Brain microvascular endothelial cell (primary cell): Measurements from ENCODE around the gene SMCR8.

ENCODE experiments used
- DNase-seq: peaks from one replicate; pipeline ENCODE4 v3.0.0-alpha.2; 2020
- H3K27ac ChIP-seq: fragments of 250-450 bp; sonication (Bioruptor Pico); 2 replicates; pipeline ENCODE4 v1.5.1; 2020; ENCODE audit warnings: mild to moderate bottlenecking, moderate library complexity
- H3K27me3 ChIP-seq: fragments of 250-450 bp; sonication (Bioruptor Pico); replicated peaks from 2 replicates; pipeline ENCODE4 v1.5.1; 2020; ENCODE audit warnings: mild to moderate bottlenecking
- H3K36me3 ChIP-seq: fragments of 250-450 bp; sonication (Bioruptor Pico); replicated peaks from 2 replicates; pipeline ENCODE4 v1.5.1; 2020; ENCODE audit warnings: mild to moderate bottlenecking
- H3K4me3 ChIP-seq: 2 replicates; pipeline ENCODE4 v1.5.1; 2011; ENCODE audit warnings: low read depth, mild to moderate bottlenecking, control low read depth, low read length, moderate library complexity
- in situ Hi-C: cut with HindIII; loops from 2 replicates; pipeline ENCODE4 v1.10.0; 2017; ENCODE audit warnings: low sequenced_read_pairs, low pct_ligation_motif_present
- TF ChIP-seq, protein P1 (sequence below): IDR thresholded peaks from 2 replicates; pipeline ENCODE4 v1.5.1; 2011; ENCODE audit warnings: low read depth, mild to moderate bottlenecking, moderate library complexity, low read length, control low read depth, inconsistent platforms; ENCODE audit errors: missing control alignments

Gene SMCR8, protein sequence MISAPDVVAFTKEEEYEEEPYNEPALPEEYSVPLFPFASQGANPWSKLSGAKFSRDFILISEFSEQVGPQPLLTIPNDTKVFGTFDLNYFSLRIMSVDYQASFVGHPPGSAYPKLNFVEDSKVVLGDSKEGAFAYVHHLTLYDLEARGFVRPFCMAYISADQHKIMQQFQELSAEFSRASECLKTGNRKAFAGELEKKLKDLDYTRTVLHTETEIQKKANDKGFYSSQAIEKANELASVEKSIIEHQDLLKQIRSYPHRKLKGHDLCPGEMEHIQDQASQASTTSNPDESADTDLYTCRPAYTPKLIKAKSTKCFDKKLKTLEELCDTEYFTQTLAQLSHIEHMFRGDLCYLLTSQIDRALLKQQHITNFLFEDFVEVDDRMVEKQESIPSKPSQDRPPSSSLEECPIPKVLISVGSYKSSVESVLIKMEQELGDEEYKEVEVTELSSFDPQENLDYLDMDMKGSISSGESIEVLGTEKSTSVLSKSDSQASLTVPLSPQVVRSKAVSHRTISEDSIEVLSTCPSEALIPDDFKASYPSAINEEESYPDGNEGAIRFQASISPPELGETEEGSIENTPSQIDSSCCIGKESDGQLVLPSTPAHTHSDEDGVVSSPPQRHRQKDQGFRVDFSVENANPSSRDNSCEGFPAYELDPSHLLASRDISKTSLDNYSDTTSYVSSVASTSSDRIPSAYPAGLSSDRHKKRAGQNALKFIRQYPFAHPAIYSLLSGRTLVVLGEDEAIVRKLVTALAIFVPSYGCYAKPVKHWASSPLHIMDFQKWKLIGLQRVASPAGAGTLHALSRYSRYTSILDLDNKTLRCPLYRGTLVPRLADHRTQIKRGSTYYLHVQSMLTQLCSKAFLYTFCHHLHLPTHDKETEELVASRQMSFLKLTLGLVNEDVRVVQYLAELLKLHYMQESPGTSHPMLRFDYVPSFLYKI

DNA sequence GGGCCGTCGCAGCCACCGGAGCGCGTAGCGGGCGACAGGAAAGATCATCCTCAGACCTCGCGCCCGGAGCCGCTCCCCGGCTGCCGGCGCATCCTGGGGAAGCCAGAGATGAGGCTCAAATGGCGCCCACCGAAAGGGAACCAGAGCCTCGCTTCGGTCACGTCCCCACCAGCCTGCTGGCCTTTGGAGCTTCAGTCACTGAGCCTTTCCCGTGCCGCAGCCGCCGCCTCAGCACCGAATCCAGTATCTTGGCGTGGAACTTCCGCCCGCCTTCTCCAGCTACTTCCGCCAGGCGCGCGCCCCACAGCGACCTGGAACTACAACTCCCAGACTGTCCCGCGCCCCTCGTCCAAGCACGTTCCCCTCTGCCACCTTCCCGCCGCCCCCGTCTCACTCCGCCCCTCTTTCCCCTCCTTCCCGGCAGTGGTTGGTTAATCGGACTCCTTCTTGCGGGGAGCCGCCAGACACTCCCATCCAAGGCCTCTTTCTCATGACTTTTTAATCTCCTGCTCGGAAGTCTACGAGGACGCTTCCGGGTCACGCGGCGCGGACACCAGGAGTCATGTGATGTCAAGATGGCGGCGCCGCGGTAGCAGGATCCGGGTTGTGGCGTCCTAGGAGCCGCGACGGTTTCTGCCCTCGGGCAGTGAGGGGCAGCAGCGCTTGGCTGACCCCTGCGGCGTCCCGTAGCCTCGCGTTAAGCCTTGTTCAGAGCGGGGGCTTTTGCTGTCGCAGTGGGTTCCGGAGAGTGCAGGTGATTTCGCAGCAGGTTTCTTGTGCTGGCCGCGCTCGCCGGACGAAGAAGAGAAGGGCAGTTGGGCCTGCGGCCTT, at the start of gene SMCR8, which contains the start of gene TOP3A:
SMCR8 (plus strand) TSS at position 563 of the 831 bp plus-strand sequence. CDS start 497 bp downstream, outside the sequence.
TOP3A (minus strand) TSS at position 264 of the 831 bp plus-strand sequence; CDS start at position 48, 216 bp downstream.
- Histone ChIP-seq H3K27ac (peak within 1 kb of the TSS; percentile 92), H3K4me3 (peak within 1 kb of the TSS; percentile 95), H3K36me3 (peaks cover 6% of the 10 kb centered on the region), H3K27me3 (no peaks in the 10 kb centered on the region)
- in situ Hi-C loops: no loop called here
- peak; percentile 99 for DNase-seq
- TF ChIP-seq, protein P1, sequence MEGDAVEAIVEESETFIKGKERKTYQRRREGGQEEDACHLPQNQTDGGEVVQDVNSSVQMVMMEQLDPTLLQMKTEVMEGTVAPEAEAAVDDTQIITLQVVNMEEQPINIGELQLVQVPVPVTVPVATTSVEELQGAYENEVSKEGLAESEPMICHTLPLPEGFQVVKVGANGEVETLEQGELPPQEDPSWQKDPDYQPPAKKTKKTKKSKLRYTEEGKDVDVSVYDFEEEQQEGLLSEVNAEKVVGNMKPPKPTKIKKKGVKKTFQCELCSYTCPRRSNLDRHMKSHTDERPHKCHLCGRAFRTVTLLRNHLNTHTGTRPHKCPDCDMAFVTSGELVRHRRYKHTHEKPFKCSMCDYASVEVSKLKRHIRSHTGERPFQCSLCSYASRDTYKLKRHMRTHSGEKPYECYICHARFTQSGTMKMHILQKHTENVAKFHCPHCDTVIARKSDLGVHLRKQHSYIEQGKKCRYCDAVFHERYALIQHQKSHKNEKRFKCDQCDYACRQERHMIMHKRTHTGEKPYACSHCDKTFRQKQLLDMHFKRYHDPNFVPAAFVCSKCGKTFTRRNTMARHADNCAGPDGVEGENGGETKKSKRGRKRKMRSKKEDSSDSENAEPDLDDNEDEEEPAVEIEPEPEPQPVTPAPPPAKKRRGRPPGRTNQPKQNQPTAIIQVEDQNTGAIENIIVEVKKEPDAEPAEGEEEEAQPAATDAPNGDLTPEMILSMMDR: no peak

DNA sequence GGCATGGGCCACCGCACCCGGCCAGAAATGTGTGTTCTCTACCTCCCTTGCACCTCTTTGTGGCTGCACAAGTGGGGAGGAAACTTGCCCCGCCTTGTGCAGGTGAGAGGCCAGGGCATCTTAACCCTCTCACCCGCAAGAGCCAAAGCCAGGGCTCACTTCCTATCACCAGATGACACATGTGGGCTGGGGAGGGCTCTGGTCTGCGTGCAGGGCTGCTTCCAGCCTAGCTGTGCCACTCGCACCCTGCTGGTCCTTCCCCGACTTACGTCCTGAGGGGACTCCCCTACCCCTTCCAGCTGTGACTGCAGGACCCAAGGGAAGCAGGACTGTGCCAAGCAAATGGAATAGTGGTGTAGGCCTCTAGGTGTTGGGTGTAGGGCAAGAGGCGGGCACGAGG, 47.7 kb upstream of the SMCR8 start:
- no peaks in the 10 kb centered on the region for H3K27me3 ChIP-seq
- no peak overlapping the region for H3K4me3 ChIP-seq
- TF ChIP-seq, protein P1: no peak
- H3K36me3 ChIP-seq: peaks cover 13% of the 10 kb centered on the region
- no peak for DNase-seq
- in situ Hi-C loops: no loop called here
- H3K27ac ChIP-seq: no peak overlapping the region

DNA sequence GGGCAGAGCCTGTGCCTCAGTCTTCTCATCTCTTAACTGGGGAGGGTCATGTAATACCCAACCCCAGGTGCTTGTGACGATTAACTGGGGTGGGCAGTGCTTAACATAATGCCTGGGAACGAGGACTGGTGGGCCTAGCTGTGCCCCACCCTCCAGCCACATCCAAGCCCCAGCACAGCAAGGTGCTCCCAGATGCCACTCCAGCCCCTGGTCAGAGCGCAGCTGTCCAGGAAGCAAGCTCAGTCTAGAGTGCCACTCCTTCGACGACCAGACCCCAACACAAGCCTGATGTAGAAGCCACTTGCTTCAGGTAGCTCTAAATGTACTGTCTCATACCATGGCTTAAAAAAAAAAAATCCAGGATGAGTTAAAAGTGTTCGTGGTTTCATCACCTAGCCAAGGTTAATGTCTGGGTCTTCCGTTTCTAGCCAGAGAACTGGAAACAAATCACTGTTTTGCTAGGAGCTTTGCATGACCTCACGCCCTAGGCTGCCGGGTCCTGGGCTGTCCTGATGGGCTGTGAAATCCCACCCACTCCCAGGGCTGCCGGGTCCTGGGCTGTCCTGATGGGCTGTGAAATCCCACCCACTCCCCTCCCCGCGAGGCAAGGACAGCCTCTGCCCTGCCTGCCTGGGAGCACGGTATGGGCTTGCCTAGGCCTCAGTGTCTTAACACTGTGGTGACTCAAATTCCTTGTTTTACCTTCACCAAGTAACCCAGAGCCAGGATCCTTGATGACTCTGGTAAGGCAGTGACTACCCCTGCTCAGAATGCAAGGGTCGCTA, 47.0 kb upstream of the SMCR8 start:
- DNase-seq: no peak
- in situ Hi-C loops: no loop called here
- TF ChIP-seq, protein P1: no peak

DNA sequence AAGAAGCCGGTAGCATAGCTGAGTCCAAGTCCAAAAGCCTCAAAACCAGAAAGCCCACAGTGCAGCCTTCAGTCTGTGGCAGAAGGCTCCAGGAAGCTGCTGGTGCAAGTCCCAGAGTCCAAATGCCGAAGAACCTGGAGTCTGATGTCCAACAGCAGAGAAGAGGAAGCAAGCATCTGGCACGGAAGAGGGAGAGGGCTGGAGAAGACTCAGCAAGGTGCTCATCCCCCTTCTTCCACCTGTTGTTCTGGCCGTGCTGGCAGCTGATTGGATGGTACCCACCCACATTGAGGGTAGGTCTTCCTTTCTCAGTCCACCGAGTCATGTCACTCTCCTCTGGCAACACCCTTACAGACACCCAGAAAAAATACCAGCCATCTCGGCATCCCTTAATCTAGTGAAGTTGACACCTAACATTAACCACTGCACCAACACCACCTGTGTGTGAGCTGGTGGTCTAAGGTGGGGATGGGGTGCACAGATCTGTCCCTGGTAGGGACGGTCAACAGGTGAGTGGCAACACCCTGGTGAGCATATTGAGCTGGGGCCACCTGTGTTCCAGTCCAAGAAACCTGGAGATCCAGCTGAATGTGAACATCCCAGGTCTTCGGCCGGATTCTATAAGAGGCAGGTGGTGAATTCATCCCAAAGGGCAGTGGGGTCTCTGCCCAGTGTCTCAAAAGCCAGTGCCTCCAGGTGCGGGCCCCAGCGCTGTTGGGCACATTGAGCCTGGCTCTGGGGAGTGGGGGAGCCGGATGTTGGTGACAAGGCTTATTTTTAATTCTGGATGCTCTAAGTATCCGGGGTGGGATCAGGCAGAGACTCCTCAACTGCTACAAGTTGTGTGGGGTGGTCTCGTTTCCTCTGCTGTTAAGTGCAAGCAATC, 44.8 kb upstream of the SMCR8 start:
- no peak overlapping the region for H3K4me3 ChIP-seq
- DNase-seq: no peak
- no peak overlapping the region for H3K27ac ChIP-seq
- TF ChIP-seq, protein P1: no peak
- no peaks in the 10 kb centered on the region for H3K27me3 ChIP-seq
- in situ Hi-C loops: no loop called here
- H3K36me3 ChIP-seq: peaks cover 18% of the 10 kb centered on the region

More for the DNA sequence above, 47.0 kb upstream of the SMCR8 start:
- no peak overlapping the region for H3K27ac ChIP-seq
- peaks cover 13% of the 10 kb centered on the region for H3K36me3 ChIP-seq
- H3K4me3 ChIP-seq: no peak overlapping the region
- no peaks in the 10 kb centered on the region for H3K27me3 ChIP-seq
